Gastroesophageal sphincter (tissue), 4 donors: ENCODE measurements around the gene CYRIA. TPM values are rescaled to one million over a fixed set of nuclear protein-coding genes. Genes with fewer than 3 reads are reported as not detected.

Experiments
- ATAC-seq: fragments of 150-250 bp; one replicate; pipeline ENCODE4 v1.9.1; 2016; ENCODE audit warnings: mild to moderate bottlenecking, moderate library complexity
- H3K27ac ChIP-seq, 4 donors: fragments of 200-600 bp; sonication (generic) in 3 of 4; 1 replicate in 3 of 4; 2 replicates in 1 of 4; pipeline ENCODE4 v1.5.1; 2016 to 2019
- H3K27me3 ChIP-seq: fragments of 200-600 bp; sonication (generic); one replicate; pipeline ENCODE4 v1.5.1; 2019
- H3K36me3 ChIP-seq, 2 donors: fragments of 200-600 bp; sonication (generic); one replicate each; pipeline ENCODE4 v1.5.1; 2019; ENCODE audit warnings: control low read depth in 1 of 2
- H3K4me1 ChIP-seq, 3 donors: fragments of 200-600 bp; sonication (generic); 1 replicate in 2 of 3; 2 replicates in 1 of 3; pipeline ENCODE4 v1.5.1; 2016 to 2019; ENCODE audit warnings: control low read depth in 2 of 3
- H3K4me3 ChIP-seq, 2 donors: fragments of 200-600 bp; sonication (generic); one replicate each; pipeline ENCODE4 v1.5.1; 2019; ENCODE audit warnings: mild to moderate bottlenecking in 1 of 2, moderate library complexity in 1 of 2
- H3K9me3 ChIP-seq, 3 donors: fragments of 200-600 bp; sonication (generic); one replicate each; pipeline ENCODE4 v1.5.1; 2017 to 2019; ENCODE audit warnings: control low read depth in 2 of 3
- CTCF ChIP-seq, 4 experiments: fragments of 200-600 bp in 2 of 4; fragments of 450-650 bp in 2 of 4; sonication (generic) in 1 of 4; IDR thresholded peaks; one replicate each; pipeline ENCODE4 v1.5.1; 2017 to 2019; ENCODE audit warnings: antibody characterized with exemption in 4 of 4, mild to moderate bottlenecking in 2 of 4, moderate library complexity in 2 of 4
- EP300 ChIP-seq: sonication (generic); formaldehyde crosslinking; IDR thresholded peaks from one replicate; pipeline ENCODE4 v1.6.1; 2017; ENCODE audit warnings: antibody characterized with exemption, mild to moderate bottlenecking
- POLR2A ChIP-seq, 2 donors: fragments of 450-650 bp; IDR thresholded peaks; one replicate each; pipeline ENCODE4 v1.6.1; 2017; ENCODE audit warnings: antibody characterized with exemption in 2 of 2, mild to moderate bottlenecking in 2 of 2, moderate library complexity in 1 of 2
- POLR2AphosphoS5 ChIP-seq: sonication (generic); formaldehyde crosslinking; IDR thresholded peaks from one replicate; pipeline ENCODE4 v1.6.1; 2017; ENCODE audit warnings: antibody characterized with exemption
- WGBS, 2 donors: methylation state at CpG; one replicate each; pipeline ENCODE4 v1.1.5; 2018; ENCODE audit warnings: low coverage in 1 of 2; 5-methylcytosine and 5-hydroxymethylcytosine counted together
- total RNA-seq, 4 donors: library from RNA; depleted of rRNA; stranded (reverse); fragments of >200 nt; gene quantifications; one replicate each; pipeline ENCODE4 v1.1.0, GENCODE V29; 2016

The CYRIA gene
- total RNA-seq, 4 donors from 2014 or later, result 9.3 to 20.7 (median 13.4) TPM

- Histone ChIP-seq H3K4me3 (no peak overlapping the region), H3K27me3 (no peaks in the 10 kb centered on the region), H3K27ac (no peak overlapping the region), H3K36me3 (peaks cover 0 to 16% of the 10 kb centered on the region in 2 donors), H3K4me1 (peaks cover 0 to 35% (median 10%) of the 10 kb centered on the region in 3 donors), H3K9me3 (no peaks in the 10 kb centered on the region)
- TF ChIP-seq CTCF (IDR thresholded peaks at IDR 0.05) (no peak), POLR2A (IDR thresholded peaks at IDR 0.05) (no peak), POLR2AphosphoS5 (no peak), EP300 (no peak)
- 74 to 83% methylated on average over 8 to 9 of the region's 15 CpGs for WGBS, 2 donors
- ATAC-seq, result no peak
Measured at GRCh38 chr2:16635791-16636699, 29.6 kb downstream of the CYRIA start.

GRCh38 chr2:16633621-16634430 lies 31.8 kb downstream of the CYRIA start:
- Histone ChIP-seq H3K36me3 (peaks cover 0 to 11% of the 10 kb centered on the region in 2 donors), H3K27ac (no peak overlapping the region), H3K4me1 (peaks cover 0 to 22% (median 3%) of the 10 kb centered on the region in 3 donors), H3K4me3 (no peak overlapping the region), H3K27me3 (no peaks in the 10 kb centered on the region), H3K9me3 (no peaks in the 10 kb centered on the region)
- 67 to 82% methylated on average over 2 to 6 of the region's 7 CpGs for WGBS, 2 donors
- TF ChIP-seq CTCF (IDR thresholded peaks at IDR 0.05) (no peak), EP300 (no peak), POLR2A (IDR thresholded peaks at IDR 0.05) (no peak), POLR2AphosphoS5 (no peak)
- ATAC-seq, result no peak

- TF ChIP-seq POLR2A (IDR thresholded peaks at IDR 0.05) (no peak), POLR2AphosphoS5 (no peak), CTCF (IDR thresholded peaks at IDR 0.05) (no peak), EP300 (no peak)
- Histone ChIP-seq H3K27ac (no peak overlapping the region), H3K4me3 (no peak overlapping the region), H3K9me3 (no peaks in the 10 kb centered on the region), H3K36me3 (peaks cover 0 to 3% of the 10 kb centered on the region in 2 donors), H3K4me1 (peaks cover 0 to 32% (median 6%) of the 10 kb centered on the region in 3 donors), H3K27me3 (no peaks in the 10 kb centered on the region)
- ATAC-seq, result no peak
- WGBS, 2 donors, result 40 to 80% methylated on average over 2 to 5 of the region's 7 CpGs
Measured at GRCh38 chr2:16632598-16632997, 33.0 kb downstream of the CYRIA start.

GRCh38 chr2:16630463-16630862 lies 35.2 kb downstream of the CYRIA start:
- no peak overlapping the region for H3K4me3 ChIP-seq
- 80% methylated on average over 1 of the region's 3 CpGs; no CpG with 5 or more reads in 1 of the 2 donors for WGBS, 2 donors
- ATAC-seq, result no peak
- TF ChIP-seq CTCF (IDR thresholded peaks at IDR 0.05), result no peak
- no peak for TF ChIP-seq POLR2A (IDR thresholded peaks at IDR 0.05)
- no peak for TF ChIP-seq EP300
- TF ChIP-seq POLR2AphosphoS5, result no peak
- no peak overlapping the region for H3K27ac ChIP-seq
- H3K4me1 ChIP-seq, result peaks cover 0 to 53% (median 15%) of the 10 kb centered on the region in 3 donors
- no peaks in the 10 kb centered on the region for H3K9me3 ChIP-seq
- no peaks in the 10 kb centered on the region for H3K36me3 ChIP-seq
- no peaks in the 10 kb centered on the region for H3K27me3 ChIP-seq
